Muscle layer of colon (tissue), 2 donors: ENCODE results near the gene PLAC8L1.

Experiments
- H3K27ac ChIP-seq: one replicate; pipeline ENCODE4 v1.7.0; 2013; ENCODE audit warnings: low read depth, mild to moderate bottlenecking, low read length, moderate library complexity
- H3K27me3 ChIP-seq, 2 donors: one replicate each; pipeline ENCODE4 v1.7.0; 2013; ENCODE audit warnings: low read length in 2 of 2, mild to moderate bottlenecking in 2 of 2; ENCODE audit not compliant: insufficient read depth in 2 of 2, control insufficient read depth in 1 of 2
- H3K36me3 ChIP-seq: one replicate; pipeline ENCODE4 v1.7.0; 2013; ENCODE audit warnings: mild to moderate bottlenecking, low read length; ENCODE audit not compliant: insufficient read depth
- H3K4me1 ChIP-seq: one replicate; pipeline ENCODE4 v1.7.0; 2013; ENCODE audit warnings: mild to moderate bottlenecking, low read length; ENCODE audit not compliant: insufficient read depth
- H3K4me3 ChIP-seq, 2 donors: one replicate each; pipeline ENCODE4 v1.7.0; 2013; ENCODE audit warnings: low read length in 2 of 2, low read depth in 1 of 2, mild to moderate bottlenecking in 1 of 2, moderate library complexity in 1 of 2
- H3K9ac ChIP-seq: one replicate; pipeline ENCODE4 v1.7.0; 2013; ENCODE audit warnings: low read length
- H3K9me3 ChIP-seq: one replicate; pipeline ENCODE4 v1.7.0; 2013; ENCODE audit warnings: mild to moderate bottlenecking, low read length
- donor health status: abdominal sarcoma.
- donor health status: Adenocarcinoma of cecum.

PLAC8L1 gene

DNA sequence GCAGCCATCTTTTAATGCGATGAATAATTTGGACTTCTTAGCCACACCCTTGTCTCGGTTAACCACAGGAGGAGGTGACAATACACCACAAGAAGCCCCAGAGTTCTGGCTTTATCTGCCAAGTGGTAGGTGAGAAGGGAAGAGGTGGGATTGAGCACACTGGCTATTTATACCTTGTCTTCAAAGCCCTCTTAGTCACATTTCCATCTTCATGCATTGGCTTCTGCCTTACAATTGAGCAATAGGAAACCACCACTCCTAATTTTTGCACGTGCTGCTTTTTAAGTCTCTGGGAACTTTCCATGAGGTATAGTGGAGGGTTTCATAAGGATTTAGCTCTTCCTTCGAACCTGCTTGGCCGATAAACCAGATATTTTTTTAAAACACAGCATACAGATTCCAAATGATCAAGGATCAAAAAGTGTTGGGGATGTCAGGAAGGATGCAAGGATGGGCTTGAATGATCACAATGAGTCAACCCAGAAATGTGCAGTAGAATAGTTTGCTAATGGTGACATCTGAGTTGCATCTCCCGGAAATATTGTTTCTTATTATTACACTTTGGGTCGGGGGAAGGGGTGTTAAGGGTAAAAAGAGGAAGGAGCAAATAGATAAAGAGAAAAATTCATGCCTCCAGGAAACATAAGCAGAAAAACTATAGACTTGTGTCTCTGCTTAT lies 25.5 kb downstream of the PLAC8L1 start:
- Histone ChIP-seq H3K4me1 (no peaks in the 10 kb centered on the region), H3K4me3 (no peak overlapping the region), H3K9me3 (no peaks in the 10 kb centered on the region), H3K27ac (no peak overlapping the region), H3K27me3 (no peaks in the 10 kb centered on the region), H3K9ac (no peak overlapping the region), H3K36me3 (no peaks in the 10 kb centered on the region)

DNA sequence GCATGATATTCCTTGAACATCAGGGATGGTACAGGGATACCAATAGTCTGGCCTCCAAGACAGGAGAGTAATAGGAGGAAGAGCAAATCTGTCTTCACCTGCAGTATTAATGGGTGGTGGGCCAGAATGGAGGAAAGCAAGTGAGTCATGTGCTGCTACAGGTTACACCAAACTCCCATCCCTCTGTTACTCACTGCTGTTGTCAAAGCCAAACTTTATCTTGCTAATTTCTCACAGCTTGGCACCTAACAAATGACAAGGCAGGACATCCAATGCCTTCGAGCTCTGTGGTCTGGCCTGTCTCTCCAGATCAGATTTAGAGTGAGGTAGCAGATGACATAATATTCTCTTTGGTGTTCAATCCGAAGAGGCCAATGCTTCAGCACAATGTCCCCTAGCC lies 26.8 kb downstream of the PLAC8L1 start:
- H3K9me3 ChIP-seq = no peaks in the 10 kb centered on the region
- H3K4me3 ChIP-seq = no peak overlapping the region
- no peak overlapping the region for H3K27ac ChIP-seq
- H3K4me1 ChIP-seq = no peaks in the 10 kb centered on the region
- no peaks in the 10 kb centered on the region for H3K36me3 ChIP-seq
- H3K9ac ChIP-seq = no peak overlapping the region
- no peaks in the 10 kb centered on the region for H3K27me3 ChIP-seq

DNA sequence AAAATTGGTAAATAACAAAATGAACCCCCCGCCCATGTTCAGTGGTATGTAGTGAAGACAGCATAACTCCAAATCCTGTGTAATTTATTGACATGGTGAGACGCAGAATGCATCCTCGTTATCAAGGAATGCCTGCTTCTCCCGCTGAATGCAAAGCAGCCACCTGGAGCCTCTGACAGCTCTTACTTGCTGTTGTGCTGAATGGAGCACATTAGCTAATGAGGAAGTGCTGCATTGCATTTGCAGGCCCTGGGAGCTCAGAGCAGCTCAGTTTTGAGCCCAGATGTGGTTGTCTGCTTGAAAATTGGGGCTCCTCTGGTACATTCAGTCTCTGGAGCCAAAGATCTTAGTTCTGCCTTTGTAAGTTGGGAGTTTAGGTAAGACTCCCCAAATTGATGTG lies 28.9 kb downstream of the PLAC8L1 start:
- Histone ChIP-seq H3K9ac (no peak overlapping the region), H3K4me1 (no peaks in the 10 kb centered on the region), H3K9me3 (no peaks in the 10 kb centered on the region), H3K4me3 (no peak overlapping the region), H3K36me3 (no peaks in the 10 kb centered on the region), H3K27me3 (no peaks in the 10 kb centered on the region), H3K27ac (no peak overlapping the region)

DNA sequence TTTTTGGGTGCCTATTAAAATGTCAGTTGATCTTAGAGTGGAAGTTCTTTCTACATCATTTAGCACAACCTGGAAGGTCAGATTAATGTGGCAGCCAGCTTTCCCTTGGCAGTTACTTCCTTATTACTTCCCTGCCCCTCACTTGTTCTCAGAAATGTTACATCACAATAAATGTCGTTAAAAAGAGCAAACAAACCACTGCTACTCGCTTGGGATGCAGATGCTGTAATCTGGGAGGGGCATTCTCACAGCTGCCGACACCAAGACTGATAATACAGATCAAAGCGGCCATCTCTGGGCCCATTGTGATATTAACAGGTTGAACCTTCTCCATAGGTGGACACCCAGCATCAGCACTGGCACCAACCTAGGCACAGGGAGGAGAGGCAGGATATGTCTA lies 29.3 kb downstream of the PLAC8L1 start:
- no peak overlapping the region for H3K27ac ChIP-seq
- H3K9me3 ChIP-seq = no peaks in the 10 kb centered on the region
- H3K4me3 ChIP-seq = no peak overlapping the region
- H3K27me3 ChIP-seq = no peaks in the 10 kb centered on the region
- H3K36me3 ChIP-seq = no peaks in the 10 kb centered on the region
- H3K9ac ChIP-seq = no peak overlapping the region
- no peaks in the 10 kb centered on the region for H3K4me1 ChIP-seq

DNA sequence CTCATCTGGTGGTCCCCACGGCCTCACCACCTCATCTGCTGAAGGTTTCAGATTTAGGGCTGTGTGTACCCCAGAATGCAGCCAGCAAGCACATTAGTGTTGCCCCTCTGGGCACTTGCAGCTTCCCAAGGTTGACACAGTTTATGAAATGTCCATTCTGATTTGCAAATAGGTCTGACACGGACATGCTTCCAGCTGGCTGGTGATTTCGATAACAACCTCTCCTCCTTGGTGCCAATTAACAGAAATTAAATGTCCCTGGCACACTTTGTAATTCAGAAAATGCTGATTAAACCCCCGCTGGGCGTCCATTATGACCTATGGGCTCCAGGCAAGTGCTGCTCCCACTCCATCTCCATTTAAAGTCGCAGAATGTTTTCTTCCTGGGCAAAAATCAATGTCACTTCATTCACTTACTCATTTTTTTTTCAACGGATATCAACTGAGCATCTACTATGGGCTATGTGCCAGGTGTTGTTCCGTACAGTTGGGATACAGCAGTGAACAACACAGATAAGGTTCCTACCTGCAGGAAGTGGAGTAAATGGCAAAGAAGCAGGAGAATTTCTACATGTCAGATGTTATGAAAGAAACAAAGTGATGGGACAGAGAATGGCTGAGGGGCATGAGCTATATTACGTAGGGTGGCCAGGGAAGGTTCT lies 32.0 kb downstream of the PLAC8L1 start:
- no peak overlapping the region for H3K9ac ChIP-seq
- H3K9me3 ChIP-seq = no peaks in the 10 kb centered on the region
- no peak overlapping the region for H3K4me3 ChIP-seq
- no peaks in the 10 kb centered on the region for H3K4me1 ChIP-seq
- H3K36me3 ChIP-seq = no peaks in the 10 kb centered on the region
- H3K27ac ChIP-seq = no peak overlapping the region
- no peaks in the 10 kb centered on the region for H3K27me3 ChIP-seq

- Histone ChIP-seq H3K4me3 (no peak overlapping the region), H3K27ac (no peak overlapping the region), H3K9me3 (no peaks in the 10 kb centered on the region), H3K4me1 (no peaks in the 10 kb centered on the region), H3K27me3 (no peaks in the 10 kb centered on the region), H3K36me3 (no peaks in the 10 kb centered on the region), H3K9ac (no peak overlapping the region)
Measured at GRCh38 chr5:146072595-146072994, 32.8 kb downstream of the PLAC8L1 start.

DNA sequence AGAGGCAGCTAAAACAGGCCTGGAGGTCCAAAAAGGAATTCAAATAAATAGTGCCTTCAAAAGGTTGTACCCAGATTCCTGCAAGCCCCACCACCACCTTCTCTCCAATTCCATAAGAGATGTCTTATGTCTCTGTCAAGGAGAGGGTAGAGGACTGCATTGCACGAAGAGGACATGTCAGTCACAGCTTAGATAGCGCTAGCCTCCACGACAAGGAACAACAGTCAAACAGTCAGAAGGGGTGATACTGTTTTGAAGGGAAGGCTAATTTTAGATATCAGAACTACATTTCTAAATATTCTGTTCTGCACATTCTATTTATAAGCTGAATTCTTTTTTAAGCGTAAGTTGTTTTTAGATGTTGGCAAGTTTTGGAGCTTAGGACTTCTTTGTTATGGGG lies 34.2 kb downstream of the PLAC8L1 start:
- Histone ChIP-seq H3K27ac (no peak overlapping the region), H3K4me3 (no peak overlapping the region), H3K4me1 (no peaks in the 10 kb centered on the region), H3K36me3 (no peaks in the 10 kb centered on the region), H3K9ac (no peak overlapping the region), H3K27me3 (no peaks in the 10 kb centered on the region), H3K9me3 (no peaks in the 10 kb centered on the region)

GRCh38 chr5:146070746-146071145 lies 34.6 kb downstream of the PLAC8L1 start:
- Histone ChIP-seq H3K4me3 (no peak overlapping the region), H3K36me3 (no peaks in the 10 kb centered on the region), H3K4me1 (no peaks in the 10 kb centered on the region), H3K27me3 (no peaks in the 10 kb centered on the region), H3K9ac (no peak overlapping the region), H3K27ac (no peak overlapping the region), H3K9me3 (no peaks in the 10 kb centered on the region)

DNA sequence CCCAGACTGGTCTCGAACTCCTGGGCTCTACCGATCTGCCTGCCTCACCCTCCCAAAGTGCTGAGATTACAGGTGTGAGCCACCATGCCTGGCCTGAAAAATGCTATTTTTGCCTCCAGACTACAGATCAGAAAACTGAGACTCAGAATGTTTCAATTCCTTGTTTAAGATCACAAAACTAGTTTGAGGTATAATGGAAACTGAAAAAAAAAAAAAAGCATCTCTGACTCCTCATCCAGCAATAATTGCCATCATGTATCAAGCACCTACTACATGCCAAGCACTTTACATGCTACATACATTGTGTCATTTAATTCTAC lies 35.6 kb downstream of the PLAC8L1 start:
- Histone ChIP-seq H3K27me3 (no peaks in the 10 kb centered on the region), H3K36me3 (no peaks in the 10 kb centered on the region), H3K4me3 (no peak overlapping the region), H3K9ac (no peak overlapping the region), H3K27ac (no peak overlapping the region), H3K9me3 (no peaks in the 10 kb centered on the region), H3K4me1 (no peaks in the 10 kb centered on the region)

- no peaks in the 10 kb centered on the region for H3K4me1 ChIP-seq
- no peaks in the 10 kb centered on the region for H3K9me3 ChIP-seq
- no peaks in the 10 kb centered on the region for H3K36me3 ChIP-seq
- H3K27ac ChIP-seq = no peak overlapping the region
- H3K4me3 ChIP-seq = no peak overlapping the region
- no peak overlapping the region for H3K9ac ChIP-seq
- H3K27me3 ChIP-seq = no peaks in the 10 kb centered on the region
Measured at GRCh38 chr5:146068977-146069779, 36.2 kb downstream of the PLAC8L1 start.

GRCh38 chr5:146068206-146068605 lies 37.2 kb downstream of the PLAC8L1 start:
- Histone ChIP-seq H3K9ac (no peak overlapping the region), H3K9me3 (no peaks in the 10 kb centered on the region), H3K27me3 (no peaks in the 10 kb centered on the region), H3K36me3 (no peaks in the 10 kb centered on the region), H3K4me1 (no peaks in the 10 kb centered on the region), H3K27ac (no peak overlapping the region), H3K4me3 (no peak overlapping the region)
